ENCODE results near the gene OTOP2.
"Not testable (repeated sequence)": the region's sequence is repeated elsewhere in the genome, so short reads cannot be mapped to it uniquely, and the experiment has no call there.

The OTOP2 gene

DNA sequence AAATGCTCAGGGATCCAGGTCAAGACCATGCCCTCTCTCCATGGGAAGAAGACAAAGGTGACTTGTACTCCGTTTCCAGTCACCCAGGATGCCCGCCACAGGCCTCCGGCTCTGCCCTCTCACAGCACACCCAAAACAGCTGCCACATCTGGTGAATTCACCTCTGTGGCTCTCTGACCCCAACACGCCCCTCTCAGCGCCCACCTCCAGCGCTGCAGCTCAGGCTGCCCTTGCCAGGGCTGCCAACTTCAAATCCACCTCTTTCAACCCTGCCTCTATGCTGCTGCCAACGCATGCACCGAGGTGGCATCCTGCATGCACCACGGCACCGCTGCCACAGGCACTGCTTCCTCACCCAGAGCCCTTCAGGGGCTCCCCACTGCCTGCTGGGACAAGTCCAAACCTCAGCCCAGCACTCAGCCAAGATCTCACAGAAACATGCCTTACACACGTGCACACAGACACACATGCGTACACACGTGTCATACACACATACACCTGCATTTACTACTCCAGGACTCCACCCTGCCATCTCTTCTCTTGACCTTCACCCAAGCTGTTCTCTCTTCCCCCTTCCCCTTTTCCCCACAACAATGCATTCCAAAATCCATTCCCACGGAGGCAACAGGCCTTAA, 41.0 kb downstream of the OTOP2 start:
- Mint-ChIP-seq H3K4me1 (peaks cover 4% of the 10 kb centered on the region), H3K4me3 (no peak overlapping the region), H3K9me3 (no peaks in the 10 kb centered on the region), H3K27me3 (no peaks in the 10 kb centered on the region), H3K27ac (no peak overlapping the region), H3K36me3 (no peaks in the 10 kb centered on the region)

DNA sequence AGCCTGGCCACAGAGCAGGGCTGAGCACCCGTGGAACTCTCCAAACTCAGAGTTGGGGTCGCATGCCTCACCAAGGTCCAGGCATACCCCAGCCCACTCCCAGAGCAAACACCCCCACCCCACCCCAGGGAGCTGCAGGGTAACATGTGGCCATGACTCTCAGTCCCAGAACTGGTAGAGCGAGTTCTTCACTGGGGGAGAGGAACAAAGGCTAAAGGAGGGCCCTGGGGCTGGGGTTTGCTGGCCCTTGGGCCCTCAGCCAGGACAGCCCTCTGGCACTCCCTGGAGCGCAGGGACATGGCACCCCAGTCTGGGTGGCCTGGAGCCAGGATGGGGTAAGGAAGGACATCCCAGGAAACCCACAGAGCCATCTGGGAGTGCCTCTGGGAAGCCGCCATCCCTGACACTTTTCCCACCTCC, 44.3 kb downstream of the OTOP2 start:
- Mint-ChIP-seq H3K4me3 (no peak overlapping the region), H3K27ac (no peak overlapping the region), H3K27me3 (no peaks in the 10 kb centered on the region), H3K4me1 (peaks cover 9% of the 10 kb centered on the region), H3K9me3 (no peaks in the 10 kb centered on the region), H3K36me3 (no peaks in the 10 kb centered on the region)

DNA sequence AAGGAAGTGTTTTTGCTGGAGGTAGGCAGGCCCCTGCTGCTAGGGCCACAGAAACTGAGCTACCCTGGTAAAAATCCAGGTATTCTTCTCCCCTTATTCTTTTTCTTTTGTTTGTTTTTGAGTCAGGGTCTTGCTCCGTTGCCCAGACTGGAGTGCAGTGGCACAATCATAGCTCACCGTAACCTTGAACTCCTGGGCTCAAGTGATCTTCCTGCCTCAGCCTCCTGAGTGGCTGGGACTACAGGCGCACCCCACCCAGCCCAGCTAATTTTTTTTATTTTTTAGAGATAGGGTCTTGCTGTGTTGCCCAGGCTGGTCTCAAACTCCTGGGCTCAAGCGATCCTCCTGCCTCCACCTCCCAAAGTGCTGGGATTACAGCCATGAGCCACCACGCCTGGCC, 45.4 kb downstream of the OTOP2 start:
- H3K4me3 Mint-ChIP-seq, H3K36me3 Mint-ChIP-seq, H3K4me1 Mint-ChIP-seq, H3K9me3 Mint-ChIP-seq, H3K27me3 Mint-ChIP-seq, H3K27ac Mint-ChIP-seq: not testable (repeated sequence)

DNA sequence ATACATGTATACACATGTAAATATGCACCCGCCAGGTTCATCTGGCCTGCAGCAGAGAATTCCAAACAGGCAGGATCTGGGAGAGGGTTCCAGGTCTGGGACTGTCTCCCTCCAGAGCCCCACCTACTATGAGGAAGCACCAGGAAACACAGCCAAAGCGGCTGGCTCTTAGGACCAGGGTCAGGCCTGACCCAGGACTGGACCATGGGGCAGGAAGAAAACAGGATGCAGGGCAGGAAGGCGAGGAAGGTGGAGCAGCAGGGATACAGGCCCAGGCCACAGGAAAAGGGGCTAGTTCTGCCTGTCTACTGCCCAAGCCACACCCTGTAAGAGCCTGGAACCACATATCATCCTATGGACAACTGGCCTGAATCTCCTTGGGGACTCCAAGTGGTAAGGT, 46.3 kb downstream of the OTOP2 start:
- peak overlapping the region; percentile 51 for H3K4me3 Mint-ChIP-seq
- H3K4me1 Mint-ChIP-seq = peaks cover 9% of the 10 kb centered on the region
- H3K27ac Mint-ChIP-seq = no peak overlapping the region
- no peaks in the 10 kb centered on the region for H3K27me3 Mint-ChIP-seq
- H3K36me3 Mint-ChIP-seq = no peaks in the 10 kb centered on the region
- no peaks in the 10 kb centered on the region for H3K9me3 Mint-ChIP-seq

DNA sequence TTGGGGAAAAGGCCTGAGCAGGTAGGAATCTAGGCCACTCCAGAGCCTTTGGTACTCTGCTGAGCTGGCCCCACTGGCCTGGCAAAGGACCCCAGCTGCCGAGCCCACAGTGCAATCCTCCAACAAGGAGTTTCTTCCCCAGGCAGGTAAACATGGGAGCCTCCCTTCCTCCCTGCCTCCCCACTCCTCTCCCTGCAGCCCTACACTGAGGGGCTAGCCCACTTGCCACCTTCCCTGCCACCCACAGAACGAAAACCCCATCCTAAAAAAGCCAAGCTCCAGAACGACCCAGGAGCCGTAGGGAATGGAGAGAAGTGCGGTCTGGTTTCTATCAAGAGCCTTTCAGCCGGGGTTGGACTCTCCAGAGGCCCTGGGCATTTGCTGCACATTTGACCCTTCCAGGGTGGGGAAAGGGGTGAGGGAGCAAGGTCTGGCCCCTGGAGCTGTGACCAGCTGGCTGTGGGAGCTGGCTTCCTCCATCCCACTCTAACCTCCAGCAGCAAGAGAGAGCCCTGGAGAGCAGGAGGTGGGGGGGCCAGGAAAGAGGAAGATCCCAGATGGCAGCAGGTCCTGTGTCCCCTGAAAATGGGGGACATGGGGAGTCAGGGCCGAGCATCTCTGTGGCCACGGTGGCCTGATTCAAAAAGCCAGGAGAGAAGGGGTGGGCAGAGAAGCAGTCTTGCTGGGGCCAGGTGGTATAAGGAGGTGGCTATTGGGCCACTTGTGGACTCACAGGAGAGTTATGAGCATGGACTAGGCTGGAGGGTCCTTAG, 47.2 kb downstream of the OTOP2 start:
- peaks cover 9% of the 10 kb centered on the region for H3K4me1 Mint-ChIP-seq
- H3K4me3 Mint-ChIP-seq = peak overlapping the region; percentile 55
- no peaks in the 10 kb centered on the region for H3K9me3 Mint-ChIP-seq
- no peaks in the 10 kb centered on the region for H3K27me3 Mint-ChIP-seq
- no peak overlapping the region for H3K27ac Mint-ChIP-seq
- no peaks in the 10 kb centered on the region for H3K36me3 Mint-ChIP-seq

DNA sequence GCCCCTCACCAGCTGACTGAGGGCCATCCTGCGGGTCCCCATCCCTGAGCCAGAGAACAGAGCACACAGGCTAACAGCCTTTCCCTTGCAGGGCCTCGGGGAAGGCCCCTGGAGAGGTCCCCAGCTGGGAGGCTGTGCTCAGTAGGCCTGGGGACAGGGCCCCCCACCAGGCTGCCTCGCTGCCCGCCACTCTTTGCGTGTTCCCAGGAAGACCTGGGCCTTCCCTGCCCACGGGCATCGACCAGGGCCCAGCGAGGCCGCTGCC, 47.7 kb downstream of the OTOP2 start:
- Mint-ChIP-seq H3K4me1 (peaks cover 9% of the 10 kb centered on the region), H3K27me3 (no peaks in the 10 kb centered on the region), H3K9me3 (no peaks in the 10 kb centered on the region), H3K4me3 (peak overlapping the region; percentile 55), H3K36me3 (no peaks in the 10 kb centered on the region), H3K27ac (no peak overlapping the region)

DNA sequence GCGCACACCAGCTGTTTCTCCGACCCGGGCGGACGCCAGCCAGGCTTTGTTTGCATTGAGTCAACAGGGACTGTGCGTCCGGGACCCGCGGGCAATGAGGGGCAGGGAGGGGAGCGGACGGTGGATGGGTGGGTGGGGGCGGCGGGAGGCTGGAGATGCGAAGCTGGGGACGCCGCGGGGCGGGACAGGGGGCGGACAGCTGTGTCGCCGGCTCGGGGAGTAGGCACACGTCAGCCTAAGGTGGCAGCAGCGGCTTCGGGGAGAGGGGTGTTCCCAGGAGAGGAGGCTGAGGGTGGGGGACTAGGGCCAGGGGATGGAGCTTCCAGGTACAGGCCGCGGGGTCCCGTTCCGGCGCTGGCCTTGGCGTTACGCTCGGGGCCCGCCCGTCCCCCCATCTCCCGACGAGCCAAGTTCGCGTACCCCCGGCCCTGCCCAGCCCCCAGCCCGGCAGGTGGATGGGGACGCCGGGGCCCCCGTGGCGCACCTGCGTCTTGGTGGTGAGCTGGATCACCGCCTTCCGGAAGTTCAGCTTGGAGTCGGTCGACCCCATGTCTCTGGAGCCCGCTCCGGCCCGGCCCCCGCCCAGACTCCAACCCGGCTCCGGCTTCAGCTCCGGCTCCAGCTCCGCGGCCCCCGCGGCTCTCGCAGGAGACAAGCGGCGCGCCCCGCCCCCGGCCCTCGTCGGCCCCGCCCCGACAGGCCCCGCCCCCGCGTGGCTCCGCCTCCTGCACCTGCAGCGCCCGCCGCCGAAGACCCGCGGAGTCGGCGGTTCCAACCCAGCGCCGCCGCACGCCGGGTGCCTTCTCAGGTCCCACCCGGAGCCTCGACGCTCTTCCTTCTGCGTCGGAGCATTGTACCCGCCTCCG, 48.3 kb downstream of the OTOP2 start, which contains the start of gene HID1:
HID1 (minus strand) TSS at position 653 of the 866 bp plus-strand sequence; CDS start at position 550, 103 bp downstream.
- Mint-ChIP-seq H3K27ac (peak within 1 kb of the TSS; percentile 62), H3K36me3 (no peaks in the 10 kb centered on the region), H3K27me3 (no peaks in the 10 kb centered on the region), H3K9me3 (no peaks in the 10 kb centered on the region), H3K4me3 (peak within 1 kb of the TSS; percentile 90), H3K4me1 (peaks cover 9% of the 10 kb centered on the region)

DNA sequence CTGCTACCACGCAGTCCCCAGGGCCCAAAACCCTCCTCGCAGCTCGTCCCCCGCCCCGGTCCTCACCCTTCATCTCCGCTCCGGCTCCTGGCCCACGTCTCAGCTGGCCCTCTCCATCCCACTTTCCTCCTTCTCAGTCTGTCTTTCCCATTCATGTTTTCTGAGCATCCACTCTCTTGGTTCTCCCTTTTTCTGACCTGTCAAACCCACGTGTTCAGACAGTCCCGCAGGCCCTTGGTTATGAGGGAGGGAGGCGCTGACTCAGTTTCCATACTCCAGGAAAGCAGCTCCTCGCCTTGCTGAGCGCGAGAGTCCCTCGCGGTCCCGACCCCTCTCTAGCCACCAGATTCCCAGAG, 48.9 kb downstream of the OTOP2 start:
- Mint-ChIP-seq H3K36me3 (no peaks in the 10 kb centered on the region), H3K4me1 (peaks cover 9% of the 10 kb centered on the region), H3K4me3 (peak overlapping the region; percentile 90), H3K9me3 (no peaks in the 10 kb centered on the region), H3K27ac (peak overlapping the region; percentile 62), H3K27me3 (no peaks in the 10 kb centered on the region)

DNA sequence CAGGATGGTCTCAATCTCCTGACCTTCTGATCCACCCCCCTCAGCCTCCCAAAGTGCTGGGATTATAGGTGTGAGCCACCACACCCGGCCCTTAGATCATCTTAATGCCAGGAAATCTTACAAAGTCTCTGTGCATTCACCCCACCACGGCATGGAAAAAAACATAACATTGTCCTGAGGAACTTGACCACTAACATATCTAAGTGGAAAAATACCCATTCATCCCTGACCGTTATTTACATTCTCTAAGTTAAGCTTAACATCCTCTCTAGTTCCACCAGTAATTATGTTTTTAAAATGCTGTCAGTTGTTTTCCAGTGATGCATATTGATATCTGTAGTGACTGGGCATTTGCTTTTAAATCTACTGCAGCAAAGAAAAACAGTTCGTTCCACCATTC, 51.9 kb downstream of the OTOP2 start:
- Mint-ChIP-seq H3K4me1 (peaks cover 13% of the 10 kb centered on the region), H3K36me3 (no peaks in the 10 kb centered on the region), H3K27ac (no peak overlapping the region), H3K4me3 (no peak overlapping the region), H3K9me3 (no peaks in the 10 kb centered on the region), H3K27me3 (no peaks in the 10 kb centered on the region)

DNA sequence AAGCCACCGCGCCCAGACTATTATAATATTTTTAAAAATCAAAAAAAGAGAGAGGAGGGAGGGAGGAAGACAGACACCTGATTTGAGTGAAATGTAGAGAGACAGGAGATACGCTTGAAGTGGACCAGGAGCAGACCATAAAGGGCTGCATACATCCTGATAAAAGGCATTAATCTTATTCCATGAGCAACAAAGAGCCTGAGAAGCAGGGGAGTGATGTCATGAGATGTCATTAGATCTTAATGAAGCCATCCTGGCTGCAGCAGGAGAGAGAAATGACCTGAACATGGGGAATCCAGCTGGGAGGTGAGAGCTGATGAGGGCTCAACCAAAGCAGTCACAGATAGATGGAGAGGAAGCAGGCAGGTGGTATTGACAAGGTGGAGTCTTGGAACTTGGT, 53.7 kb downstream of the OTOP2 start:
- peaks cover 19% of the 10 kb centered on the region for H3K4me1 Mint-ChIP-seq
- no peaks in the 10 kb centered on the region for H3K27me3 Mint-ChIP-seq
- H3K4me3 Mint-ChIP-seq = no peak overlapping the region
- H3K36me3 Mint-ChIP-seq = no peaks in the 10 kb centered on the region
- no peak overlapping the region for H3K27ac Mint-ChIP-seq
- H3K9me3 Mint-ChIP-seq = no peaks in the 10 kb centered on the region

DNA sequence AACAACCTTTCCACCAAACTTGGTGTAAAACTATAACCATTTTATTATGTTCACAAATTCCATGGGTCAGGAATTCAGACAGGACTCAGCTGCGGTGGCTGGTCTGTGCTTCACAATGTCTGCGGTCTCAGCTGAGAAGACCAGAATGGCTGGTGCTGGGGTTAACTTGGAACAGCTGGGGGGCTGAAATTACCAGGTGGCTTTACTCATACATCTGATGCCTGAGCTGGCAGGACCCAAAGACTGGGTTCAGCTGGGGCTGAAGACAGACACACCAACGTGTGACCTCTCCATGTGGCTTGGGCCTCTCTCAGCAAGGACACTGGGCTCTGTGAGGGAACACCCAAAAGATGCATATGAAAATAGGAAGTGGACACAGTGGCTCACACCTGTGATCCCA, 54.2 kb downstream of the OTOP2 start:
- Mint-ChIP-seq H3K9me3 (no peaks in the 10 kb centered on the region), H3K4me1 (peaks cover 15% of the 10 kb centered on the region), H3K4me3 (no peak overlapping the region), H3K27me3 (no peaks in the 10 kb centered on the region), H3K27ac (no peak overlapping the region), H3K36me3 (no peaks in the 10 kb centered on the region)

DNA sequence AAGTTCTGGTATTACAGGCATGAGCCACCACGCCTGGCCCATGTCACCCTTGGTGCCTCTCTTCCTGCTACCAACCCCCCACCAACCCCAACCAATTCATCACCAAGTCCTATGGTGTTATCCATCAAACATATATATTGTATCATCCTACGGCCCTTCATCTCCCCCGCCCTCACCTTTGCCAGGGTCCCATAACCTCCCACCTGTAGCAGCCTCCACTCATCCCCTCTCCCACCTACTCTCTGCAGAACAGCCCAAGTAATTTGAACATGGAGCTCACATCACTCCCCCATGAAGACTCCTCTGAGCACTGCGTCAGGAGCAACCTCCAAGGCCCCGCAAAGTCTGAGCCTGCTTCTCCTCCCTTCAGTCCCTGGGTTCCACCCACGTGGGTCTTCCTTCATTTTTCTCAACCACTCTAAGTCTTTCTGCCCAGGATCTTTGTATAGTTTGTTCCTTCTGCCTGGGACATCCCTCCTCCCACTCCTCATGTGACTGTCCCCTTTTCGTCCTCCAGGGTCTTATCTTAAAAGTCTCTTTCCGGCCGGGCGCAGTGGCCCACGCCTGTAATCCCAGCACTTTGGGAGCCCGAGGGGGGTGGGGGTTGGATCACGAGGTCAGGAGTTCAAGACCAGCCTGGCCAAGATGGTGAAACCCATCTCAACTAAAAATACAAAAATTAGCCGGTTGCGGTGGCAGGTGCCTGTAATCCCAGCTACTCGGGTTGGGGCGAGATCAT, 55.5 kb downstream of the OTOP2 start:
- H3K27ac Mint-ChIP-seq = no peak overlapping the region

DNA sequence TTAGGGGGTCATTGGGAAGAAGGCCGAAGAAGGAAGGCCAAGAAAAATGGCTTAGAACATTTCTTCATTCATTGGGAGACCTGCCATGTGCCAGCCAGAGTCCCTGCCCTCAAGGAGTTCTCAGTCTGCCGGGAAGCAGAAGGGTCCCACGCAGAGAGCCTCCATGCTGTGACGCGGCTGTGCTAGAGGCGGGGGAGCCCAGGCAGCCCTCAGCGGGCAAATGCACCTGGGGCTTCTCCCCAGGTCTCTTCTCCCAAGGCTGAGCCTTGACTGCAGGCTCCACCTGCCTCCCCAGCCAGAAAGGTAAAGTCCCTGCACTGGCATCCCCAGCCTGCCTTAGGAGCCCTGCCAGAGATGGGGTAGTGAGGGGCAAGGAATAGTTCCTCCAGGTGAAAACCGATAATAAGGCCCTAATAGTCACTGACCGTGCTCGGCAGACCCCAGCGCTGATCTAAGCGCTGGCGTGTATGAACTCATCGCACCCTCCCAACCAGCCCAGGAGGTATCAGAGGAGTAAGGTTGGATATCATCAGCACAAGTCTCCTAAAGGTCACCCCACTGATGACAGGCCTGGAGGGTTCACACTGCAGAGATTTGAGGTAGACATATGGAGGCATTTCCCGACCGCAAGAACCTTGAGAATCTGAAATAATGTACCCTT, 57.4 kb downstream of the OTOP2 start:
- Mint-ChIP-seq H3K36me3 (no peaks in the 10 kb centered on the region), H3K27me3 (no peaks in the 10 kb centered on the region), H3K9me3 (no peaks in the 10 kb centered on the region), H3K4me1 (peaks cover 15% of the 10 kb centered on the region), H3K4me3 (peak overlapping the region; percentile 90), H3K27ac (no peak overlapping the region)

More for the DNA sequence above, 55.5 kb downstream of the OTOP2 start:
- H3K4me1 Mint-ChIP-seq = peaks cover 15% of the 10 kb centered on the region
- H3K36me3 Mint-ChIP-seq = no peaks in the 10 kb centered on the region
- H3K4me3 Mint-ChIP-seq = no peak overlapping the region
- H3K27me3 Mint-ChIP-seq = no peaks in the 10 kb centered on the region
- no peaks in the 10 kb centered on the region for H3K9me3 Mint-ChIP-seq

DNA sequence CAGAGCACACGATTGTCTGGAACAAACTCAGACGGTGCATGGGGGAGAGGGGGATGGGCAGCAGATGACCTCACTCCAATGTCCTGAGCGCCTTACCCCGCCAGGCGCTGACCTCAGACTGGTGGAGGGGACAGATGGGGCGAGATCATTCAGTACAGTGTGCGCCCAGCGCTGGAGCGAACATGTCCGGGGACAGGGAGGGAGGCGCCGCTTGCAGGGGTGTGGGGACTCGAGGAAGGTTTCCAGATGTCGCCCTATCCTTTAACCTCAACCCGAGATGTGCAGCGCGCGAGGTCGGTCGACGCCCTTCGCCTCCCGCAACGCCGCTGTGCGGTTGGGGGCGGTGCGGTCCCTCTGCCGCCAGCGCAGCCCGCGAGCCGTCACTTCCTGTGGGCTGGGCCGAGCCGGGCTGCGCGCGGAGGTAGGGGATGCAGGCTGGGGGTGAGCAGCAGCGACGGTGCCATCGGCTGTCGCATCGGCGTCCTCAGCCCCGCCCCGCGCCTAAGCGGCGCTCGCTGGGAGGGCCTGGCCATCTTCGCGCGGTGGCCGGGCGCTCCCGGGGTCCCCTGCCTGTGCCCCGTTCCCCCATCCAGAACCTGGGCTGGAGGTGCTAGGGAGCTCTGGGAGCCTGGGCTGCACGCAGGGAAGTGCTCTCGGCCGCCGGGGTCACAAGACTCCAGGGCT, 58.0 kb downstream of the OTOP2 start:
- H3K27ac Mint-ChIP-seq = no peak overlapping the region
- no peaks in the 10 kb centered on the region for H3K36me3 Mint-ChIP-seq
- no peaks in the 10 kb centered on the region for H3K9me3 Mint-ChIP-seq
- peak overlapping the region; percentile 90 for H3K4me3 Mint-ChIP-seq
- H3K27me3 Mint-ChIP-seq = no peaks in the 10 kb centered on the region
- H3K4me1 Mint-ChIP-seq = peaks cover 22% of the 10 kb centered on the region
